GM23338 (cell line): ENCODE measurements around the gene CHST15.

ENCODE experiments used
- CREB1 ChIP-seq: fragments of 250-450 bp; sonication (Bioruptor Pico); IDR thresholded peaks from 2 replicates; pipeline ENCODE4 v1.5.0; 2020; ENCODE audit warnings: low read depth, mild to moderate bottlenecking, moderate library complexity
- EZH2 ChIP-seq: fragments of 200-600 bp; sonication (generic); IDR thresholded peaks from one replicate; pipeline ENCODE4 v1.8.0; 2017; ENCODE audit warnings: antibody characterized with exemption, mild to moderate bottlenecking, low read depth; ENCODE audit not compliant: unreplicated experiment
- EZH2phosphoT487 ChIP-seq: fragments of 200-600 bp; sonication (generic); IDR thresholded peaks from one replicate; pipeline ENCODE4 v1.8.1; 2018; ENCODE audit warnings: antibody characterized with exemption; ENCODE audit not compliant: unreplicated experiment
- JUNB ChIP-seq: IDR thresholded peaks from one replicate; pipeline ENCODE4 v1.6.1; 2016; ENCODE audit warnings: antibody characterized with exemption; ENCODE audit not compliant: unreplicated experiment
- NANOG ChIP-seq: IDR thresholded peaks from 2 replicates; pipeline ENCODE4 v1.6.1; 2016; ENCODE audit warnings: antibody characterized with exemption, borderline replicate concordance
- POLR2AphosphoS5 ChIP-seq: IDR thresholded peaks from 2 replicates; pipeline ENCODE4 v1.6.1; 2016; ENCODE audit warnings: antibody characterized with exemption, low read depth
- STAT1 ChIP-seq: IDR thresholded peaks from one replicate; pipeline ENCODE4 v1.6.1; 2016; ENCODE audit warnings: antibody characterized with exemption; ENCODE audit not compliant: unreplicated experiment
- ZNF114 ChIP-seq: fragments of 250-450 bp; sonication (Bioruptor Pico); IDR thresholded peaks from 2 replicates; pipeline ENCODE4 v1.5.0; 2020; ENCODE audit warnings: mild to moderate bottlenecking, moderate library complexity
- ZNF331 ChIP-seq: fragments of 250-450 bp; sonication (Bioruptor Pico); IDR thresholded peaks from 2 replicates; pipeline ENCODE4 v1.5.0; 2020; ENCODE audit warnings: low read depth, mild to moderate bottlenecking, moderate library complexity
- TF ChIP-seq, protein P1 (sequence below), 2 experiments: fragments of 200-600 bp in 1 of 2; sonication (generic) in 1 of 2; conservative IDR thresholded peaks; 2 replicates each; pipeline versions ENCODE4 v1.5.1 to v1.6.1; 2016 to 2017; ENCODE audit warnings: antibody characterized with exemption in 2 of 2, low read depth in 2 of 2, mild to moderate bottlenecking in 2 of 2, moderate library complexity in 1 of 2
- TF ChIP-seq, protein P2 (sequence below): IDR thresholded peaks from one replicate; pipeline ENCODE4 v1.6.1; 2018; ENCODE audit warnings: antibody characterized with exemption; ENCODE audit not compliant: unreplicated experiment
- TF ChIP-seq, protein P3 (sequence below): fragments of 250-450 bp; sonication (Bioruptor Pico); IDR thresholded peaks from 2 replicates; pipeline ENCODE4 v1.5.0; 2020; ENCODE audit warnings: mild to moderate bottlenecking, moderate library complexity
- TF ChIP-seq, protein P4 (sequence below): IDR thresholded peaks from 2 replicates; pipeline ENCODE4 v1.6.1; 2016; ENCODE audit warnings: antibody characterized with exemption

DNA sequence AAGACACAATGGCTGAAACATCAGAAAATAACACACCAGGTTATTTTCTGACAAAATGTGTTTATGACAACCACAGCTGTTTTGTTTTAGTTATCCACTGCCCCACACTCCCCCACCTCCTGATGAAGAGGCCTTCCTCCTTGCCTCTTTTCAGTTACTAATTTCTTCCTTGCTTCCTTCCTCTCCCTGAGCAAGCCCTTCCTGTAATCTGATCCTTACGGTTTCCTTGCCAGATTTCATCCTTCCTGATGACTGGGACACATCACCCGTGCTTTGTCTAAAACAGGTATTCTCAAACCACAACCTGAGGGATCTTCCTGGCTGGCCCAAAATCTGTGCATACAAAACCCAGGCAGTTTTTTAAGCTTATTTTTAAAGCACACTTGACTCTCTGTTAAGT lies 39.4 kb downstream of the CHST15 start:
- TF ChIP-seq, protein P1, sequence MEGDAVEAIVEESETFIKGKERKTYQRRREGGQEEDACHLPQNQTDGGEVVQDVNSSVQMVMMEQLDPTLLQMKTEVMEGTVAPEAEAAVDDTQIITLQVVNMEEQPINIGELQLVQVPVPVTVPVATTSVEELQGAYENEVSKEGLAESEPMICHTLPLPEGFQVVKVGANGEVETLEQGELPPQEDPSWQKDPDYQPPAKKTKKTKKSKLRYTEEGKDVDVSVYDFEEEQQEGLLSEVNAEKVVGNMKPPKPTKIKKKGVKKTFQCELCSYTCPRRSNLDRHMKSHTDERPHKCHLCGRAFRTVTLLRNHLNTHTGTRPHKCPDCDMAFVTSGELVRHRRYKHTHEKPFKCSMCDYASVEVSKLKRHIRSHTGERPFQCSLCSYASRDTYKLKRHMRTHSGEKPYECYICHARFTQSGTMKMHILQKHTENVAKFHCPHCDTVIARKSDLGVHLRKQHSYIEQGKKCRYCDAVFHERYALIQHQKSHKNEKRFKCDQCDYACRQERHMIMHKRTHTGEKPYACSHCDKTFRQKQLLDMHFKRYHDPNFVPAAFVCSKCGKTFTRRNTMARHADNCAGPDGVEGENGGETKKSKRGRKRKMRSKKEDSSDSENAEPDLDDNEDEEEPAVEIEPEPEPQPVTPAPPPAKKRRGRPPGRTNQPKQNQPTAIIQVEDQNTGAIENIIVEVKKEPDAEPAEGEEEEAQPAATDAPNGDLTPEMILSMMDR (conservative IDR thresholded peaks at IDR 0.05; ENCODE audit: low read depth in 2 of 2) = no peak
- TF ChIP-seq, protein P2, sequence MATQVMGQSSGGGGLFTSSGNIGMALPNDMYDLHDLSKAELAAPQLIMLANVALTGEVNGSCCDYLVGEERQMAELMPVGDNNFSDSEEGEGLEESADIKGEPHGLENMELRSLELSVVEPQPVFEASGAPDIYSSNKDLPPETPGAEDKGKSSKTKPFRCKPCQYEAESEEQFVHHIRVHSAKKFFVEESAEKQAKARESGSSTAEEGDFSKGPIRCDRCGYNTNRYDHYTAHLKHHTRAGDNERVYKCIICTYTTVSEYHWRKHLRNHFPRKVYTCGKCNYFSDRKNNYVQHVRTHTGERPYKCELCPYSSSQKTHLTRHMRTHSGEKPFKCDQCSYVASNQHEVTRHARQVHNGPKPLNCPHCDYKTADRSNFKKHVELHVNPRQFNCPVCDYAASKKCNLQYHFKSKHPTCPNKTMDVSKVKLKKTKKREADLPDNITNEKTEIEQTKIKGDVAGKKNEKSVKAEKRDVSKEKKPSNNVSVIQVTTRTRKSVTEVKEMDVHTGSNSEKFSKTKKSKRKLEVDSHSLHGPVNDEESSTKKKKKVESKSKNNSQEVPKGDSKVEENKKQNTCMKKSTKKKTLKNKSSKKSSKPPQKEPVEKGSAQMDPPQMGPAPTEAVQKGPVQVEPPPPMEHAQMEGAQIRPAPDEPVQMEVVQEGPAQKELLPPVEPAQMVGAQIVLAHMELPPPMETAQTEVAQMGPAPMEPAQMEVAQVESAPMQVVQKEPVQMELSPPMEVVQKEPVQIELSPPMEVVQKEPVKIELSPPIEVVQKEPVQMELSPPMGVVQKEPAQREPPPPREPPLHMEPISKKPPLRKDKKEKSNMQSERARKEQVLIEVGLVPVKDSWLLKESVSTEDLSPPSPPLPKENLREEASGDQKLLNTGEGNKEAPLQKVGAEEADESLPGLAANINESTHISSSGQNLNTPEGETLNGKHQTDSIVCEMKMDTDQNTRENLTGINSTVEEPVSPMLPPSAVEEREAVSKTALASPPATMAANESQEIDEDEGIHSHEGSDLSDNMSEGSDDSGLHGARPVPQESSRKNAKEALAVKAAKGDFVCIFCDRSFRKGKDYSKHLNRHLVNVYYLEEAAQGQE = no peak
- TF ChIP-seq EZH2 = no peak
- no peak for TF ChIP-seq POLR2AphosphoS5
- no peak for TF ChIP-seq EZH2phosphoT487
- no peak for TF ChIP-seq CREB1 (CRISPR knock-in tag)
- TF ChIP-seq, protein P3, sequence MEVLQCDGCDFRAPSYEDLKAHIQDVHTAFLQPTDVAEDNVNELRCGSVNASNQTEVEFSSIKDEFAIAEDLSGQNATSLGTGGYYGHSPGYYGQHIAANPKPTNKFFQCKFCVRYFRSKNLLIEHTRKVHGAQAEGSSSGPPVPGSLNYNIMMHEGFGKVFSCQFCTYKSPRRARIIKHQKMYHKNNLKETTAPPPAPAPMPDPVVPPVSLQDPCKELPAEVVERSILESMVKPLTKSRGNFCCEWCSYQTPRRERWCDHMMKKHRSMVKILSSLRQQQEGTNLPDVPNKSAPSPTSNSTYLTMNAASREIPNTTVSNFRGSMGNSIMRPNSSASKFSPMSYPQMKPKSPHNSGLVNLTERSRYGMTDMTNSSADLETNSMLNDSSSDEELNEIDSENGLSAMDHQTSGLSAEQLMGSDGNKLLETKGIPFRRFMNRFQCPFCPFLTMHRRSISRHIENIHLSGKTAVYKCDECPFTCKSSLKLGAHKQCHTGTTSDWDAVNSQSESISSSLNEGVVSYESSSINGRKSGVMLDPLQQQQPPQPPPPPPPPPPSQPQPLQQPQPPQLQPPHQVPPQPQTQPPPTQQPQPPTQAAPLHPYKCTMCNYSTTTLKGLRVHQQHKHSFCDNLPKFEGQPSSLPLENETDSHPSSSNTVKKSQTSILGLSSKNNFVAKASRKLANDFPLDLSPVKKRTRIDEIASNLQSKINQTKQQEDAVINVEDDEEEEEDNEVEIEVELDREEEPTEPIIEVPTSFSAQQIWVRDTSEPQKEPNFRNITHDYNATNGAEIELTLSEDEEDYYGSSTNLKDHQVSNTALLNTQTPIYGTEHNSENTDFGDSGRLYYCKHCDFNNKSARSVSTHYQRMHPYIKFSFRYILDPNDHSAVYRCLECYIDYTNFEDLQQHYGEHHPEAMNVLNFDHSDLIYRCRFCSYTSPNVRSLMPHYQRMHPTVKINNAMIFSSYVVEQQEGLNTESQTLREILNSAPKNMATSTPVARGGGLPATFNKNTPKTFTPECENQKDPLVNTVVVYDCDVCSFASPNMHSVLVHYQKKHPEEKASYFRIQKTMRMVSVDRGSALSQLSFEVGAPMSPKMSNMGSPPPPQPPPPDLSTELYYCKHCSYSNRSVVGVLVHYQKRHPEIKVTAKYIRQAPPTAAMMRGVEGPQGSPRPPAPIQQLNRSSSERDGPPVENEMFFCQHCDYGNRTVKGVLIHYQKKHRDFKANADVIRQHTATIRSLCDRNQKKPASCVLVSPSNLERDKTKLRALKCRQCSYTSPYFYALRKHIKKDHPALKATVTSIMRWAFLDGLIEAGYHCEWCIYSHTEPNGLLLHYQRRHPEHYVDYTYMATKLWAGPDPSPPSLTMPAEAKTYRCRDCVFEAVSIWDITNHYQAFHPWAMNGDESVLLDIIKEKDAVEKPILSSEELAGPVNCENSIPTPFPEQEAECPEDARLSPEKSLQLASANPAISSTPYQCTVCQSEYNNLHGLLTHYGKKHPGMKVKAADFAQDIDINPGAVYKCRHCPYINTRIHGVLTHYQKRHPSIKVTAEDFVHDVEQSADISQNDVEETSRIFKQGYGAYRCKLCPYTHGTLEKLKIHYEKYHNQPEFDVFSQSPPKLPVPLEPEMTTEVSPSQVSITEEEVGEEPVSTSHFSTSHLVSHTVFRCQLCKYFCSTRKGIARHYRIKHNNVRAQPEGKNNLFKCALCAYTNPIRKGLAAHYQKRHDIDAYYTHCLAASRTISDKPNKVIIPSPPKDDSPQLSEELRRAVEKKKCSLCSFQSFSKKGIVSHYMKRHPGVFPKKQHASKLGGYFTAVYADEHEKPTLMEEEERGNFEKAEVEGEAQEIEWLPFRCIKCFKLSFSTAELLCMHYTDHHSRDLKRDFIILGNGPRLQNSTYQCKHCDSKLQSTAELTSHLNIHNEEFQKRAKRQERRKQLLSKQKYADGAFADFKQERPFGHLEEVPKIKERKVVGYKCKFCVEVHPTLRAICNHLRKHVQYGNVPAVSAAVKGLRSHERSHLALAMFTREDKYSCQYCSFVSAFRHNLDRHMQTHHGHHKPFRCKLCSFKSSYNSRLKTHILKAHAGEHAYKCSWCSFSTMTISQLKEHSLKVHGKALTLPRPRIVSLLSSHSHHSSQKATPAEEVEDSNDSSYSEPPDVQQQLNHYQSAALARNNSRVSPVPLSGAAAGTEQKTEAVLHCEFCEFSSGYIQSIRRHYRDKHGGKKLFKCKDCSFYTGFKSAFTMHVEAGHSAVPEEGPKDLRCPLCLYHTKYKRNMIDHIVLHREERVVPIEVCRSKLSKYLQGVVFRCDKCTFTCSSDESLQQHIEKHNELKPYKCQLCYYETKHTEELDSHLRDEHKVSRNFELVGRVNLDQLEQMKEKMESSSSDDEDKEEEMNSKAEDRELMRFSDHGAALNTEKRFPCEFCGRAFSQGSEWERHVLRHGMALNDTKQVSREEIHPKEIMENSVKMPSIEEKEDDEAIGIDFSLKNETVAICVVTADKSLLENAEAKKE (CRISPR knock-in tag) = no peak
- no peak for TF ChIP-seq NANOG
- no peak for TF ChIP-seq ZNF114 (CRISPR knock-in tag)
- TF ChIP-seq, protein P4, sequence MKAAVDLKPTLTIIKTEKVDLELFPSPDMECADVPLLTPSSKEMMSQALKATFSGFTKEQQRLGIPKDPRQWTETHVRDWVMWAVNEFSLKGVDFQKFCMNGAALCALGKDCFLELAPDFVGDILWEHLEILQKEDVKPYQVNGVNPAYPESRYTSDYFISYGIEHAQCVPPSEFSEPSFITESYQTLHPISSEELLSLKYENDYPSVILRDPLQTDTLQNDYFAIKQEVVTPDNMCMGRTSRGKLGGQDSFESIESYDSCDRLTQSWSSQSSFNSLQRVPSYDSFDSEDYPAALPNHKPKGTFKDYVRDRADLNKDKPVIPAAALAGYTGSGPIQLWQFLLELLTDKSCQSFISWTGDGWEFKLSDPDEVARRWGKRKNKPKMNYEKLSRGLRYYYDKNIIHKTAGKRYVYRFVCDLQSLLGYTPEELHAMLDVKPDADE = no peak
- TF ChIP-seq JUNB = no peak
- TF ChIP-seq ZNF331 (CRISPR knock-in tag) = no peak
- no peak for TF ChIP-seq STAT1
